HCEC 1CT (cell line): ENCODE measurements around the gene RAC3.

Experiments used
- DNase-seq: peaks from one replicate; pipeline ENCODE4 v3.0.0-alpha.2; 2017

RAC3 gene

DNA sequence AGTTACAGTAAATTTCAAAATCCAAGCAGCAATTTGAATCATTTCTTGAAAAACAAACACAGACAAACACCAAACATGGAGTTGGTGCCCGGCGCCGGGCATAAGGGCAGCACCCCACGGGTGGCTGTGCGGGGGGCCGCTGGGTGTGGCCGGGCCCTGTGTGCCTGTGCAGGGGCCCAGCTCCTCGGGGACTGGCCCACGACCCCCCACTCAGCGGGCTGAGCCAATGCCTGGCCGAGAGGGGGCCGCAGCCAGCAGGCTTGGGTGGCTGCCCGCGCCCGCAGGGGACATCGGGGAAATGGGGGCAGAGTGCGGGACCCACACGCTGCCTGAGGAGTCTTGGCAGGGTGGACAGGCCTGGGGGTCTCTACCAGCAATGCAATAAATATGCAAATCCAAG lies 47.0 kb downstream of the RAC3 start:
- no peak for DNase-seq

- DNase-seq: no peak
Measured at GRCh38 chr17:82079001-82079677, 47.7 kb downstream of the RAC3 start.

- DNase-seq: no peak
Measured at GRCh38 chr17:82080048-82080788, 48.7 kb downstream of the RAC3 start.

- no peak for DNase-seq
Measured at GRCh38 chr17:82080789-82081464, 49.4 kb downstream of the RAC3 start.

- DNase-seq: no peak
Measured at GRCh38 chr17:82081546-82081945, 50.1 kb downstream of the RAC3 start.

DNA sequence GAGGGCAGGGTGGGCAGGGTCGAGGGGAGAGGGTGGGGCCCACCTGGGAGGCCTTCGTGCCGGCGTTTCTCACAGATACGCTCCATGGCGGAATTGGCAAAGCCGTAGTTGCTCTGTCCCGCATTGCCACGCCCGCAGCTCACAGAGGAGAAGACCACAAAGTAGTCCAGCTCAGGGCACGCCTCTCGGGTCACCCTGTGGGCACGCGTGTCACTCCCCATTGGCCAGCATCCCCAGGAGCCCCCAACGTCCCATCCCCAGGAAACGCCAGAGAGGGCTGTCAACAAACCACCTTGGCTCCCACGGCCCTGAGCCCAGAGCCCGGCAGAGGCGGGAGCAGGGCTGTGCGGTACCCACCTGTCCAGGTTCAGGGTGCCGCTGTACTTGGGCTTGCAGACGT lies 50.5 kb downstream of the RAC3 start:
- DNase-seq: no peak

GRCh38 chr17:82082456-82082855 lies 51.0 kb downstream of the RAC3 start:
- no peak for DNase-seq

DNA sequence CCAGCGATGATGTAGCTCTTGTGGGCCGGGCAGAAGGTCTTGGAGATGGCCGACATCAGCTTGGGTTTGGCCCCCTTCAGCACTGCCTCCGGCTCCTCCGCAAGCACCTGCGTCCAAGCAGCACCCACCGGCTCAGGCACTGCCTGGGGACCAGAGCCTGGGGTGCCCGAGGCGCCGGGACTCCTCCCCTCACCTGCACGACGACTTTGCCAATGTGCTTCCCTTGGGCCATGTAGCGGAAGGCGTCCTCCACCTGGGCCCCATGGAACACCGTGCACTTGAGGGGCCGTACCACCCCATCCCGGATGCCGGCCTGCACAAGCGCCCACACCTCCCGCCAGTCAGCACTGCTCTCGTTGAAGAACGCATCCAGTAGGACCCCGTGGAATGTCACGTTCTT lies 51.5 kb downstream of the RAC3 start:
- no peak for DNase-seq
